Stomach (tissue), 9 donors: ENCODE measurements around the gene SLC35G6. TPM values are rescaled to one million over a fixed set of nuclear protein-coding genes. Genes with fewer than 3 reads are reported as not detected.
A peak's percentile ranks its signal among the peaks of the same experiment; 100 is the strongest.

Experiments
- DNase-seq, 2 donors: peaks; one replicate each; pipeline versions ENCODE4 v3.0.0 to v3.0.0-alpha.2; 2013 to 2019
- H3K27ac ChIP-seq, 5 donors: fragments of 200-600 bp in 4 of 5; sonication (generic) in 4 of 5; one replicate each; pipeline ENCODE4 v1.5.1; 2013 to 2019; ENCODE audit warnings: mild to moderate bottlenecking in 1 of 5, moderate library complexity in 1 of 5
- H3K27me3 ChIP-seq, 3 donors: fragments of 200-600 bp; sonication (generic); one replicate each; pipeline ENCODE4 v1.5.1; 2017 to 2019; ENCODE audit warnings: mixed run types in 1 of 3
- H3K36me3 ChIP-seq, 4 donors: fragments of 200-600 bp; sonication (generic); 1 replicate in 3 of 4; 2 replicates in 1 of 4; pipeline ENCODE4 v1.5.1; 2016 to 2019
- H3K4me1 ChIP-seq, 4 donors: fragments of 200-600 bp; sonication (generic); one replicate each; pipeline ENCODE4 v1.5.1; 2016 to 2019
- H3K4me3 ChIP-seq, 4 donors: fragments of 200-600 bp; sonication (generic) in 3 of 4; one replicate each; pipeline ENCODE4 v1.5.1; 2016 to 2019; ENCODE audit warnings: mild to moderate bottlenecking in 1 of 4
- H3K9me3 ChIP-seq, 4 donors: fragments of 200-600 bp; sonication (generic); one replicate each; pipeline ENCODE4 v1.5.1; 2016 to 2019
- CTCF ChIP-seq, 7 experiments: fragments of 450-650 bp in 4 of 7; fragments of 200-600 bp in 3 of 7; sonication (generic) in 3 of 7; IDR thresholded peaks; one replicate each; pipeline ENCODE4 v1.5.1; 2016 to 2019; ENCODE audit warnings: antibody characterized with exemption in 7 of 7, control low read depth in 2 of 7, mild to moderate bottlenecking in 1 of 7
- EP300 ChIP-seq: sonication (generic); formaldehyde crosslinking; IDR thresholded peaks from one replicate; pipeline ENCODE4 v1.6.1; 2017; ENCODE audit warnings: antibody characterized with exemption
- POLR2A ChIP-seq, 4 donors: fragments of 450-650 bp; IDR thresholded peaks; one replicate each; pipeline ENCODE4 v1.6.1; 2016; ENCODE audit warnings: antibody characterized with exemption in 4 of 4, control low read depth in 2 of 4, mild to moderate bottlenecking in 1 of 4, moderate library complexity in 1 of 4
- POLR2AphosphoS5 ChIP-seq, 3 donors: sonication (generic); formaldehyde crosslinking; IDR thresholded peaks; one replicate each; pipeline ENCODE4 v1.6.1; 2016; ENCODE audit warnings: antibody characterized with exemption in 3 of 3
- WGBS, 5 donors: extraction: QIAGEN DNeasy Blood & Tissue Kit in 3 of 5; methylation state at CpG; one replicate each; pipeline versions ENCODE4 v1.1.5 to v1.1.7; 2013 to 2018; 5-methylcytosine and 5-hydroxymethylcytosine counted together
- intact Hi-C: fragments of 100-400 bp; cut with DNase I; formaldehyde crosslinking; loops from one replicate; pipeline ENCODE4 v1.15.1; 2023; ENCODE audit warnings: low total_unique reads
- polyA plus RNA-seq, 3 donors: library from polyadenylated mRNA; stranded (reverse); fragments of 200-250 nt; gene quantifications; one replicate each; pipeline ENCODE4 v1.2.3, GENCODE V29; 2013
- total RNA-seq, 5 donors: library from RNA; depleted of rRNA; stranded (reverse); fragments of >200 nt; gene quantifications; one replicate each; pipeline versions ENCODE4 v1.1.0 to v1.2.3, GENCODE V29; 2014 to 2016
- donor health status: healthy with polysubstance abuse.
- donor health status: Bipolar disorder and iron deficiency.
- donor health status: healthy.

The SLC35G6 gene
- total and polyA plus RNA-seq, 8 donors = not detected

GRCh38 chr17:7512824-7513540 is 31.7 kb downstream of the SLC35G6 start:
- Histone ChIP-seq H3K9me3 (no peaks in the 10 kb centered on the region), H3K36me3 (peaks cover 62 to 67% (median 66%) of the 10 kb centered on the region in 4 donors), H3K4me3 (no peak overlapping the region), H3K4me1 (peaks cover 0 to 21% (median 4%) of the 10 kb centered on the region in 4 donors), H3K27me3 (no peaks in the 10 kb centered on the region), H3K27ac (no peak overlapping the region)
- intact Hi-C loops = loop anchor here (5.0 kb wide), 1 partner anchor 39 kb away; no protein-coding TSS in a partner anchor
- no peak for DNase-seq
- TF ChIP-seq CTCF (IDR thresholded peaks at IDR 0.05) (no peak), POLR2A (IDR thresholded peaks at IDR 0.05) (no peak), EP300 (no peak), POLR2AphosphoS5 (IDR thresholded peaks at IDR 0.05) (no peak)
- WGBS, 5 donors = 89 to 93% (median 91%) methylated on average over 20 of the region's 20 CpGs

- Histone ChIP-seq H3K9me3 (no peaks in the 10 kb centered on the region), H3K27me3 (no peaks in the 10 kb centered on the region), H3K27ac (no peak overlapping the region), H3K4me1 (peaks cover 0 to 21% (median 4%) of the 10 kb centered on the region in 4 donors), H3K36me3 (peaks cover 52 to 57% (median 57%) of the 10 kb centered on the region in 4 donors), H3K4me3 (no peak overlapping the region)
- DNase-seq = no peak
- TF ChIP-seq POLR2A (IDR thresholded peaks at IDR 0.05) (no peak), CTCF (IDR thresholded peaks at IDR 0.05) (no peak)
- WGBS, 5 donors = 58 to 80% (median 73%) methylated on average over 17 of the region's 17 CpGs
- intact Hi-C loops = loop anchor here (5.0 kb wide), 1 partner anchor 38 kb away; no protein-coding TSS in a partner anchor
These were observed 32.7 kb downstream of the SLC35G6 start for GRCh38 chr17:7513850-7514419.

- no peak overlapping the region for H3K4me3 ChIP-seq
- TF ChIP-seq POLR2AphosphoS5 (IDR thresholded peaks at IDR 0.05) (peak in 1 of 3 donors; percentile 27), POLR2A (IDR thresholded peaks at IDR 0.05) (no peak), EP300 (no peak), CTCF (IDR thresholded peaks at IDR 0.05) (no peak)
- peaks cover 32 to 36% (median 36%) of the 10 kb centered on the region in 4 donors for H3K36me3 ChIP-seq
- no peaks in the 10 kb centered on the region for H3K9me3 ChIP-seq
- peaks cover 0 to 21% (median 4%) of the 10 kb centered on the region in 4 donors for H3K4me1 ChIP-seq
- peak overlapping the region in 3 of 5 donors; percentile 33 to 43 (median 42) for H3K27ac ChIP-seq
- no peaks in the 10 kb centered on the region for H3K27me3 ChIP-seq
- 78 to 87% (median 84%) methylated on average over 13 of the region's 13 CpGs for WGBS, 5 donors
- peak; percentile 28 to 67 for DNase-seq
- intact Hi-C loops = no loop called here
These were observed 34.8 kb downstream of the SLC35G6 start for GRCh38 chr17:7515911-7516610.

GRCh38 chr17:7523033-7523432 is 41.8 kb downstream of the SLC35G6 start:
- peak in 1 of 2 donors; percentile 43 for DNase-seq
- peak in 4 of 7 experiments; percentile 28 to 54 (median 36) for TF ChIP-seq CTCF (IDR thresholded peaks at IDR 0.05)
- no peak for TF ChIP-seq POLR2AphosphoS5 (IDR thresholded peaks at IDR 0.05)
- Histone ChIP-seq H3K27ac (no peak overlapping the region), H3K4me3 (no peak overlapping the region), H3K9me3 (peaks cover 0 to 6% (median 1%) of the 10 kb centered on the region in 4 donors), H3K4me1 (no peaks in the 10 kb centered on the region), H3K27me3 (no peaks in the 10 kb centered on the region), H3K36me3 (no peaks in the 10 kb centered on the region)
- intact Hi-C loops = no loop called here
- 29 to 45% (median 39%) methylated on average over 10 of the region's 10 CpGs for WGBS, 5 donors
